WERI-Rb-1 (cell line): ENCODE measurements around the gene GOSR2.

Source experiments
- DNase-seq: peaks from one replicate; pipeline ENCODE4 v3.0.0-alpha.2; 2020
- H3K27ac ChIP-seq: fragments of 250-450 bp; sonication (Bioruptor Pico); 2 replicates; pipeline ENCODE4 v1.5.1; 2020; ENCODE audit warnings: mild to moderate bottlenecking, moderate library complexity
- H3K27me3 ChIP-seq: fragments of 250-450 bp; sonication (Bioruptor Pico); 2 replicates; pipeline ENCODE4 v1.5.1; 2021; ENCODE audit warnings: mild to moderate bottlenecking, low read depth, moderate library complexity; ENCODE audit not compliant: insufficient read depth, severe bottlenecking
- H3K36me3 ChIP-seq: fragments of 250-450 bp; sonication (Bioruptor Pico); 2 replicates; pipeline ENCODE4 v1.5.1; 2020; ENCODE audit warnings: mild to moderate bottlenecking, moderate library complexity
- H3K4me3 ChIP-seq: 2 replicates; pipeline ENCODE4 v1.5.1; 2011; ENCODE audit warnings: low read depth, mild to moderate bottlenecking, control low read depth, low read length
- H3K9me3 ChIP-seq: fragments of 250-450 bp; sonication (Bioruptor Pico); 2 replicates; pipeline ENCODE4 v1.5.1; 2021; ENCODE audit warnings: mild to moderate bottlenecking, moderate library complexity; ENCODE audit not compliant: severe bottlenecking
- CTCF ChIP-seq: IDR thresholded peaks from 2 replicates; pipeline ENCODE4 v1.5.1; 2011; ENCODE audit warnings: low read depth, mild to moderate bottlenecking, control low read depth, inconsistent platforms, low read length

Gene GOSR2

GRCh38 chr17:46971647-46972300 lies 48.8 kb downstream of the GOSR2 start:
- Histone ChIP-seq H3K36me3 (peaks cover 3% of the 10 kb centered on the region), H3K9me3 (no peaks in the 10 kb centered on the region), H3K4me3 (no peak overlapping the region), H3K27ac (no peak overlapping the region), H3K27me3 (no peaks in the 10 kb centered on the region)
- no peak for TF ChIP-seq CTCF
- DNase-seq, result no peak

- no peak overlapping the region for H3K4me3 ChIP-seq
- no peak overlapping the region for H3K27ac ChIP-seq
- no peaks in the 10 kb centered on the region for H3K27me3 ChIP-seq
These were observed 49.4 kb downstream of the GOSR2 start for GRCh38 chr17:46972346-46972745.

GRCh38 chr17:46974086-46974485 lies 51.1 kb downstream of the GOSR2 start:
- DNase-seq, result no peak

More at GRCh38 chr17:46972346-46972745, 49.4 kb downstream of the GOSR2 start:
- H3K36me3 ChIP-seq, result no peaks in the 10 kb centered on the region; the same call in 1 of the 2 replicates
- no peak for TF ChIP-seq CTCF
- DNase-seq, result no peak
- no peaks in the 10 kb centered on the region for H3K9me3 ChIP-seq

GRCh38 chr17:46975287-46975686 lies 52.3 kb downstream of the GOSR2 start:
- DNase-seq, result no peak
- no peak for TF ChIP-seq CTCF
- Histone ChIP-seq H3K27ac (no peak overlapping the region), H3K9me3 (no peaks in the 10 kb centered on the region), H3K4me3 (no peak overlapping the region), H3K36me3 (no peaks in the 10 kb centered on the region), H3K27me3 (peaks cover 3% of the 10 kb centered on the region)

More at GRCh38 chr17:46974086-46974485, 51.1 kb downstream of the GOSR2 start:
- H3K27me3 ChIP-seq, result no peaks in the 10 kb centered on the region
- H3K9me3 ChIP-seq, result no peaks in the 10 kb centered on the region
- no peak overlapping the region for H3K4me3 ChIP-seq
- no peak for TF ChIP-seq CTCF
- H3K36me3 ChIP-seq, result no peaks in the 10 kb centered on the region
- H3K27ac ChIP-seq, result no peak overlapping the region

DNA sequence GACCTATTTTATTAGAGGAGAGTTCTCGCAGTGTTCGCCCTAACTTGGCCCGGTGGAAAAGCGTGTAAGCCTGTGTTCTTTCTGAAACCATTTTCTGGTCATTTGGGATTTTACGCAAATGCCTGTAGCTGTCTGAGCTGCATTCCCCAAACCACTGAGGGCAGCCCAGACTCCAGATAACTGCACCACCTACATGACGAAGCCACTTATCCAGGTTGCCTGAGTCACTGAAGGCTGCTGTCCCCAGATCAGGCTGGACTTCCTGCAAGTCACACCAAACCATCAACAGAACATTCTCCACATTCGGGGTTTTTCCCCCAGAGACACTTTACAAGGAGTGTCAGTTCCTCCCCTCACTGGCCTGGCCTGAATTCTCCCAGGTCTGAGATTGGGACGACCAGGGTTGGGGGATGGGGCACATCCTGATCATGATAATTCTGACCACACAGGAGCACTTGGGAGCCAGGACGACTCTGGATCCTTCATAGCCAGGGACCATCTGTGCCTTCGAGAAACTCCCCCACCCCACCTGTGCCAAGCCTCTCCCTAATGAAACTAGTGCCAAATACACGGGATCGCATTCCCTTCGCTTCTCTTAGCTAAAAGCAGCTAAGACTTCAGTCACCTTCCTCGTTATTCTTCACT lies 53.8 kb downstream of the GOSR2 start:
- Histone ChIP-seq H3K27me3 (peaks cover 3% of the 10 kb centered on the region), H3K9me3 (no peaks in the 10 kb centered on the region), H3K36me3 (no peaks in the 10 kb centered on the region), H3K27ac (0 out of 2 replicates have a peak overlapping the region, but pooled peaks have one; percentile 5), H3K4me3 (no peak overlapping the region)
- 0 out of 2 replicates have a peak, but pooled peaks have one; percentile 21 for TF ChIP-seq CTCF
- DNase-seq, result peak; percentile 37
